ENCODE measurements around the gene DAND5.

GRCh38 chr19:12970070-12970820 lies 869 bp downstream of the DAND5 start:
- TF ChIP-seq POLR2A (IDR thresholded peaks at IDR 0.05; ENCODE audit: low read length): no peak
- TF ChIP-seq GATA1 (IDR thresholded peaks at IDR 0.05; ENCODE audit: low read depth, low read length): no peak
